Measurements from ENCODE around the gene PPM1L.

DNA sequence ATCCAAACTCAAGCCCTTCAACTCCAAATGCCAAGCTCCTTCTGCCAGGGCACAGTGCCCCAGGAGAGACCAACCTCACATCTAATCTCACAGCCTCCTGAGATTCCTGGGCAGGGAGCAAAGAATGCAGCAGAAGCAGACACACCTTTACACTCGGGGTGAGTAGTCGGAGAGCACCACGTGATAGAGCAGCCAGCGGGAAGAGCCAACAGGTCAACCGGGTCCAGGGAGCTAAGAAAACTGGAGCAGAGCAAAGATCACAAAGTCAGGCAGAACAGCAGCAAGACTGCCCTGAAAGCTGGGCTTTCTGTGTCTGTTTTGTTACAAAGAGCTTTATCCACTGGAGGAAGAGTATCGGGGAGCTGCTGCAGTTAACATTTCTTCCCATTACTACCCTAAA, 345.0 kb downstream of the PPM1L start:
- TF ChIP-seq, protein P1, sequence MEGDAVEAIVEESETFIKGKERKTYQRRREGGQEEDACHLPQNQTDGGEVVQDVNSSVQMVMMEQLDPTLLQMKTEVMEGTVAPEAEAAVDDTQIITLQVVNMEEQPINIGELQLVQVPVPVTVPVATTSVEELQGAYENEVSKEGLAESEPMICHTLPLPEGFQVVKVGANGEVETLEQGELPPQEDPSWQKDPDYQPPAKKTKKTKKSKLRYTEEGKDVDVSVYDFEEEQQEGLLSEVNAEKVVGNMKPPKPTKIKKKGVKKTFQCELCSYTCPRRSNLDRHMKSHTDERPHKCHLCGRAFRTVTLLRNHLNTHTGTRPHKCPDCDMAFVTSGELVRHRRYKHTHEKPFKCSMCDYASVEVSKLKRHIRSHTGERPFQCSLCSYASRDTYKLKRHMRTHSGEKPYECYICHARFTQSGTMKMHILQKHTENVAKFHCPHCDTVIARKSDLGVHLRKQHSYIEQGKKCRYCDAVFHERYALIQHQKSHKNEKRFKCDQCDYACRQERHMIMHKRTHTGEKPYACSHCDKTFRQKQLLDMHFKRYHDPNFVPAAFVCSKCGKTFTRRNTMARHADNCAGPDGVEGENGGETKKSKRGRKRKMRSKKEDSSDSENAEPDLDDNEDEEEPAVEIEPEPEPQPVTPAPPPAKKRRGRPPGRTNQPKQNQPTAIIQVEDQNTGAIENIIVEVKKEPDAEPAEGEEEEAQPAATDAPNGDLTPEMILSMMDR (IDR thresholded peaks at IDR 0.05), result no peak
- no peak for TF ChIP-seq POLR2A (IDR thresholded peaks at IDR 0.05)
